ENCODE data around the gene SPTSSB.

GRCh38 chr3:161420746-161421145, 49.4 kb upstream of the SPTSSB start:
- TF ChIP-seq FOXA1 (IDR thresholded peaks at IDR 0.05) (no peak), SP1 (IDR thresholded peaks at IDR 0.05) (no peak), ZNF384 (IDR thresholded peaks at IDR 0.05) (no peak)
